Stromal cell of bone marrow (primary cell): ENCODE measurements around the gene IFNA4.
"Not testable (repeated sequence)": the region's sequence is repeated elsewhere in the genome, so short reads cannot be mapped to it uniquely, and the experiment has no call there.

Experiments
- DNase-seq: peaks from one replicate; pipeline ENCODE4 v3.0.0-alpha.2; 2012; ENCODE audit warnings: low read depth

IFNA4 gene

DNA sequence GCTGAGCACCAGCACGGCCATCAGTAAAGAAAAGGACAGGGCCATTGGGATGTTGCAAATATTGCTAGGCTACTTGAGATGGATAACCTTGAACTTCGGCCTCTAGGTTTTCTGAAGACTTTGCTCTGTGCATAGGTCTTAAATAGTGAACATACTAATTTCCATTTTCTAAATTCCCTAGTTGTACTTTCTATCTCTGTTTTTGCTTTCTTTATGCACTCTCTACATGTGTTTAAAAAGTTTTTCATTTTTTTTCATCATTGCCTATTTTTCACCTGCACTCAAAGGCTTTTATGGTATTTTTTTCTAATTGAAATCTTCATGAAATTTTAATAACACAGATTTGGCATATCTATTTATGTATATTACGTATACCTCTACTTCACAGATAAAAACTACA is at the start of gene IFNA4:
Gene IFNA4 (minus strand): TSS at position 101 of the 400 bp plus-strand sequence. CDS start 56 bp downstream, at position 45.
- DNase-seq = not testable (repeated sequence)

DNA sequence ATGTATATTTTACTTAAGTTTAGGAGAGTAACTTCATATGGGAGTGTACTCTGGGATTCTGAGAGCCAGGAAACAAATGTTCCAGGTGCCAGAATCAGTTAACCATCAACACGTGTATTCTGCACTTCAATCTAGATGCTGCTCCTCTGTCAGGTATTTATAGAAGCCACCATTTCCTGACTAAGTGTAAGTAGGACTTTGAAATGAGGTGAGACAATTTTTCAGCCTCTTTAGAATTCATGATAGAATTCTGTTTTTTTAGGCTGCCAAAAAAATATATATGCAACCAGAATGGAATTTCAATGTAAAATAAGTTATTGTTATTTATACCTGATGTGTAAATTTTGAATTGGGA is 49.0 kb upstream of the IFNA4 start:
- not testable (repeated sequence) for DNase-seq

DNA sequence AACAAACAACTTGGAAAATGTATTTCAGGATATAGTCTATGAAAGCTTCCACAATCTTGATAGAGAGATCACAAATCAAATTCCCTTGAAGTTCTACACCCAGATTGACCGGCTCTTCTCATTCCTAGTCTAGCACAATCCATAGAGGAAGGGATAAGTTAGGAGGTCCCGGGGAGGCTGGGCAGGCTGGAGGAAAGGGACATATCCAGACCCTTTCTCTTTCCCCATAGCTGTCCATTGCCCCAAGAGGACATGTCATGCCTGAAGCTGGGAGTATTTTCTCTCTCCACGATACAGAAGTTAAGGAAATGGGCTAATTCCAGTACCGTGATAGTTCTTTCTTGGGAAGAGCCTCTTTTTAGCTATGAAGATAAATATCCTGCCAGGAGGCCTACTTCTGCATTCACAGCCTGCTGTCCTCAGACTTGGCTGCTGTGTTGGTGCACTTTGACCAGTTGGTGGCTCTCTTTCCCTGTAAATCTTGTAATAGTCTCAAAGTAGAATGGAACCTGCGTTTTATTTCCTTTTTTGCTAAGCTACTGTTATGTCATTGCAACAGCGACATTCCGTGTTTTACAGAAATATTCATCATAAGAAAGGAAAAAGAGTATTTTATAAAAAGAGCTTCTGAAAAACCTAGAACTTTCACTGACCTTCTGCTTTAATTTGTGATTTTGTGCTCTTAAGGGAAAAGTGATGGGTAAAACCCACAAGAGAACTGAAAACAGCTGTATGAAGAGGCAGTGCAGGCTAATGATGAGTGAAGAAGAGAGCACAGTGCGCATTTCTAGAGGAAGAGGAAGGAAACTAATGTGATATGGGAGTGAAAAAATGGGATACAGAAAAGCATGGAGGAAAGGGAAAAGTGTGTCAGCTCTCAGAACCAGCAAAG is 48.3 kb upstream of the IFNA4 start:
- DNase-seq = peak; percentile 32

DNA sequence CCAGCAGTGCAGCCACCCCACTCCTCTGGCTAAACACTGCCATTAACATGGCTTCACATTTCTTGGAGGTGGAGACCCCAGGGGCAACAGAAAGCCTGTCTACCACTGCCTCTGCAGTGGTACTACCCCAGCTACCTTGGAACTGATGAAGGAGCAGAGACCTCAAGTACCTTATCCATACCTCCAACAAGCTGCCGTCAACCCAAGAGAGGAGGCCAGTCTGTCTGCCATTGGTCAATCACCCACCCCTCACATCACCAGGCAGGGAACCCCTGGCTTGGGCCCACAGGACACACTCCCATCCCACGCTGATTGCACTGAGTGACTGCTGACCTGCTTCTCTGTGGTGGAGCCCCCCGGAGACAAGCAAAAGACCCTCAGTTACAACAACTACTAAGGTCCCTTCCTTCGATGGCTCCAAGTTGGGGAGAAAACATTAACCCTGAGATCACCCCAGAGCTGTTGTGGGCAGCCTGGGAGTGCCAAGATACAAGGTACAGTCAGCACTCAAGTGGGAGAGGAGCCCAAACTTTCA is 46.8 kb upstream of the IFNA4 start:
- DNase-seq = no peak

DNA sequence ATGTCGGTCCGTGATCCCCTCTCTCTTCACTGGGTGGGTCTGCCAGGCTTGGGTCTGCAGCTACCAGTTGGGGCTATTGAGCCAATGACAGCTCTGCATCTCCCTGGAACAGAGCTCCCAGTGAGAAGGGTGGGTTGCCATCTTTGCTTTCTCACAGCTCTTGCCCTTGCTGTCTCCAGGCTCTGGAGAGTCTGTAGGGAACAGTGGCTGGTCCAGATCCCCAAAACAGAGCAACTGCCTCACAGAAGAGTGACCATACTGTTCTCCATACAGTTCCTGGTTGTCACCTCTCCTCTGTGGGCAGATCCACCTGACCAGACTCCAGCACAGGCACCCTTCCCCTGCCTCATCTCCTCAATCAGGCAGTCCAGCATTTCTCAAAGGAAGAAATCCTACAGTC is 45.9 kb upstream of the IFNA4 start:
- no peak for DNase-seq

DNA sequence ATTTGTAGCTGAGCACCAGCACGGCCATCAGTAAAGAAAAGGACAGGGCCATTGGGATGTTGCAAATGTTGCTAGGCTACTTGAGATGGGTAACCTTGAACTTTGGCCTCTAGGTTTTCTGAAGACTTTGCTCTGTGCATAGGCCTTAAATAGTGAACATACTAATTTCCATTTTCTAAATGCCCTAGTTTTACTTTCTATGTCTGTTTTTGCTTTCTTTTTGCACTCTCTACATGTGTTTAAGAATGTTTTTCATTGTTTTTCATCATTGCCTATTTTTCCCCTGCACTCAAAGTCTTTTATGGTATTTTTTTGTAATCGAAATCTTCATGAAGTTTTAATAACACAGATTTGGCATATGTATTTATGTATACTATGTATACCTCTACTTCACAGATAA is 40.7 kb upstream of the IFNA4 start, which contains the start of gene IFNA17:
Gene IFNA17 (minus strand): TSS at position 101 of the 400 bp plus-strand sequence. CDS start 49 bp downstream, at position 52.
- DNase-seq = no peak

DNA sequence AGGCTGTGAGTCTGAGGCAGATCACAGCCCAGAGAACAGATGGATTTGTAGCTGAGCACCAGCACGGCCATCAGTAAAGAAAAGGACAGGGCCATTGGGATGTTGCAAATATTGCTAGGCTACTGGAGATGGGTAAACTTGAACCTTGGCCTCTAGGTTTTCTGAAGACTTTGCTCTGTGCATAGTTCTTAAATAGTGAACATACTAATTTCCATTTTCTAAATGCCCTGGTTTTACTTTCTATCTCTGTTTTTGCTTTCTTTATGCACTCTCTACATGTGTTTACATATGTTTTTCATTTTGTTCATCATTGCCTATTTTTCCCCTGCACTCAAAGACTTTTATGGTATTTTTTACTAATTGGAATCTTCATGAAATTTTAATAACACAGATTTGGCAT is 29.8 kb upstream of the IFNA4 start, which contains the start of gene IFNA16:
Gene IFNA16 (minus strand): TSS at position 101 of the 400 bp plus-strand sequence. CDS start 6 bp downstream, at position 95.
- not testable (repeated sequence) for DNase-seq

DNA sequence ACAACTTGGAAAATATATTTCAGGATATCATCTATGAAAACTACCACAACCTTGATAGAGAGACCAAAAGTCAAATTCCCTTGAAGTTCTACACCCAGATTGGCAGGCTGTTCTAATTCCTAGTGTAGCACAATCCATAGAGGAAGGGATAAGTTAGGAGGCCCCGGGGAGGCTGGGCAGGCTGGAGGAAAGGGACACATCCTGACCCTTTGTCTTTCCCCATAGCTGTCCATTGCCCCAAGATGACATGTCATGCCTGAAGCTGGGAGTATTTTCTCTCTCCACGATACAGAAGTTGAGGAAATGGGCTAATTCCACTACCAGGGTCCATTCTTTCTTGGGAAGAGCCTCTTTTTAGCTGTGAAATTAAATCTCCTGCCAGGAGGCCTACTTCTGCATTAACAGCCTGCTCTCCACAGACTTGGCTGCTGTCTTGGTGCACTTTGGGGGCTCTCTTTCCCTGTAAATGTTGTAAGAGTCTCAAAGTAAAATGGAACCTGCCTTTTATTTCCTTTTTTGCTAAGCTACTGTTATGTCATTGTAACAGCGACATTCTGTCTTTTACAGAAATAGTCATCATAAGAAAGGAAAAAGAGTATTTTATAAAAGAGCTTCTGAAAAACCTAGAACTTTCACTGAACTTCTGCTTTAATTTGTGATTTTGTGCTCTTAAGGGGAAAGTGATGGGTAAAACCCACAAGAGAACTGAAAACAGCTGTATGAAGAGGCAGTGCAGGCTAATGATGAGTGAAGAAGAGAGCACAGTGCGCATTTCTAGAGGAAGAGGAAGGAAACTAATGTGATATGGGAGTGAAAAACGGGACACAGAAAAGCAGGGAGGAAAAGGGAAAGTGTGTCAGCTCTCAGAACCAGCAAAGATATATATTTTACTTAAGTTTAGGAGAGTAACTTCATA is 26.3 kb upstream of the IFNA4 start:
- peak; percentile 3 for DNase-seq

DNA sequence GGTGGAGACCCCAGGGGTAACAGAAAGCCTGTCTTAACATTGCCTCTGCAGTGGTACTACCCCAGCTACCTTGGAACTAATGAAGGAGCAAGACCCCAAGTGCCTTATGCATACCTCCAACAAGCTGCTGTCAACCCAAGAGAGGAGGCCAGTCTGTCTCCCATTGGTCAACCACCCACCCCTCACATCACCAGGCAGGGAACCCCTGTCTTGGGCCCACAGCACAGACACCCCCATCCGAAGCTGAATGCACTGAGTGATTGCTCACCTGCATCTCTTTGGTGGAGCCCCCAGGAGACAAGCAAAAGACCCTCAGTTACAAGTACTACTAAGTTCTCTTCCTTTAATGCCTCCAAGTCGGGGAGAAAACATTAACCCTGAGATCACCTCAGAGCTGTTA is 24.8 kb upstream of the IFNA4 start:
- not testable (repeated sequence) for DNase-seq

DNA sequence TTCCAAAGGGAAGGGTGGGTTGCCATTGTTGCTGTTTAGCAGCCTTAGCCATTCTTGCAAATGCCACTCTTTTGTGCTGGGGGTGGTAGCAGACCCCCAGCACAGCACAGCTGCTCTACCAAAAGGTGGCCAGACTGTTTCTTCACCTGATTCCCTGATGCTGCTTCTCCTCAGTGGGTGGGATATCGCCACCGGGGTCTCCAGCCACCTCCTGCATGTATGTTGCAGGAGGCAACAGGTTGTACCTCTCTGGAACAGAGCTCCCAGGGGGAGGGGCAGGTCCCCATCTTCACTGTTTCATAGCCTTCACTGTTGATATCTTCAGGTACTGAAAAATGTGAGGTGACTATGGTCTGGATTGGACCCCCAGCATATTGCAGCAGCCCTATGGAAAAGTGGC is 23.4 kb upstream of the IFNA4 start:
- not testable (repeated sequence) for DNase-seq

DNA sequence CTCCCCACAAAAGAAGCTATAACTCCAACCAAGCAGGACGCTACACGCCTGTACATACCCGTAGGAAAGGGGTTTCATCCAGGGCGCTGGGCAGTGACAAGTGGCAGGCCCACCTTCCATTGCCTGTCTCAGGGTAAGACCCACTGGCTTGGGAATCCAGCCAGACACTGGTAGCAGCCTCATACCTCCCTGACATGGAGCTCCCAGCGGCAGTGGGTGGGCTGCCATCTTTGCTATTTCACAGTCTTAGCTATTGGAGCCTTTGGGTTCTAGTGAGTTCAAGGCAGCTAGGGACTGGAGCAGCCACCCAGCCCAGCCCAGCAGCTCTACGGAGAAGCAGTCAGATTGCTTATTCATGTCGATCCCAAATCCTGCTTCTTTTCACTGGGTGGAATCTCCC is 22.9 kb upstream of the IFNA4 start:
- no peak for DNase-seq

DNA sequence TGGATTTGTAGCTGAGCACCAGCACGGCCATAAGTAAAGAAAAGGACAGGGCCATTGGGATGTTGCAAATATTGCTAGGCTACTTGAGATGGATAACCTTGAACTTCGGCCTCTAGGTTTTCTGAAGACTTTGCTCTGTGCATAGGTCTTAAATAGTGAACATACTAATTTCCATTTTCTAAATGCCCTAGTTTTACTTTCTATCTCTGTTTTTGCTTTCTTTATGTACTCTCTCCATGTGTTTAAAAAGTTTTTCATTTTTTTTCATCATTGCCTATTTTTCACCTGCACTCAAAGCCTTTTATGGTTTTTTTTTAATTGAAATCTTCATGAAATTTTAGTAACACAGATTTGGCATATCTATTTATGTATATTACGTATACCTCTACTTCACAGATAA is 19.7 kb upstream of the IFNA4 start, which contains the start of gene IFNA10:
Gene IFNA10 (minus strand): TSS at position 101 of the 400 bp plus-strand sequence. CDS start 46 bp downstream, at position 55.
- DNase-seq = not testable (repeated sequence)

DNA sequence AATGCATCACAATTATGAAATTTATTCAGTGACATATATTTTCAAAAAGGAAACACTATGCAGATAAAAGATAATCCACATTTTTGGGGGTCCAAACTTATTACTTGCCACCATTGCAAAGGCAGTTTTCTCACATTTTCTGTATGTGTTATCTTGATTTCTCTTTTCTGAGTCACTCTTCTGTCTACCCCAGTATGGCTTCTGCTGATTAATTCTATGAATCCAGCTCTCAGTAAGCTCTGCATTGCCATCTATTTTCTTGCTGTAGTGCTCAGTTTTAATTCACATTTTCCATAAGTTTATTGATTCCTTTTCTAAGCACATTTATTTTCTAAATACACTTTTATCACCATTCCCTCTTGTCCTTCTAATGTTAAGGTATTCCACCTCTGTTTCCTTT is 17.8 kb upstream of the IFNA4 start:
- DNase-seq = no peak

DNA sequence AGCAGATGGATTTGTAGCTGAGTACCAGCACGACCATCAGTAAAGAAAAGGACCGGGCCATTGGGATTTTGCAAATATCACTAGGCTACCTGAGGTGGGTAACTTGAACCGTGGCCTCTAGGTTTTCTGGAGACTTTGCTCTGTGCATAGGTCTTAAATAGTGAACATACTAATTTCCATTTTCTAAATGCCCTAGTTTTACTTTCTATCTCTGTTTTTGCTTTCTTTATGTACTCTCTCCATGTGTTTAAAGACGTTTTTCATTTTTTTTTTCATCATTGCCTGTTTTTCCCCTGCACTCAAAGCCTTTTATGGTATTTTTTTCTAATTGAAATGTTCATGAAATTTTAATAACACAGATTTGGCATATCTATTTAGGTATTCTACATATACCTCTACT is 14.7 kb upstream of the IFNA4 start, which contains the start of gene IFNA7:
Gene IFNA7 (minus strand): TSS at position 101 of the 400 bp plus-strand sequence. CDS start 40 bp downstream, at position 61.
- not testable (repeated sequence) for DNase-seq

DNA sequence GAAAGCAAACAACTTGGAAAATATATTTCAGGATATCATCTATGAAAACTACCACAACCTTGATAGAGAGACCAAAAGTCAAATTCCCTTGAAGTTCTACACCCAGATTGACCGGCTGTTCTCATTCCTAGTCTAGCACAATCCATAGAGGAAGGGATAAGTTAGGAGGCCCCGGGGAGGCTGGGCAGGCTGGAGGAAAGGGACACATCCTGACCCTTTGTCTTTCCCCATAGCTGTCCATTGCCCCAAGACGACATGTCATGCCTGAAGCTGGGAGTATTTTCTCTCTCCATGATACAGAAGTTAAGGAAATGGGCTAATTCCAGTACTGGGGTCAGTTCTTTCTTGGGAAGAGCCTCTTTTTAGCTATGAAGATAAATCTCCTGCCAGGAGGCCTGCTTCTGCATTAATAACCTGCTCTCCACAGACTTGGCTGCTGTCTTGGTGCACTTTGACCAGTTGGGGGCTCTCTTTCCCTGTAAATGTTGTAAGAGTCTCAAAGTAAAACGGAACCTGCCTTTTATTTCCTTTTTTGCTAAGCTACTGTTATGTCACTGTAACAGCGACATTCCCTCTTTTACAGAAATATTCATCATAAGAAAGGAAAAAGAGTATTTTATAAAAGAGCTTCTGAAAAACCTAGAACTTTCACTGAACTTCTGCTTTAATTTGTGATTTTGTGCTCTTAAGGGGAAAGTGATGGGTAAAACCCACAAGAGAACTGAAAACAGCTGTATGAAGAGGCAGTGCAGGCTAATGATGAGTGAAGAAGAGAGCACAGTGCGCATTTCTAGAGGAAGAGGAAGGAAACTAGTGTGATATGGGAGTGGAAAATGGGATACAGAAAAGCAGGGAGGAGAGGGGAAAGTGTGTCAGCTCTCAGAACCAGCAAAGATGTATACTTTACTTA is 7.7 kb upstream of the IFNA4 start:
- peak; percentile 6 for DNase-seq

DNA sequence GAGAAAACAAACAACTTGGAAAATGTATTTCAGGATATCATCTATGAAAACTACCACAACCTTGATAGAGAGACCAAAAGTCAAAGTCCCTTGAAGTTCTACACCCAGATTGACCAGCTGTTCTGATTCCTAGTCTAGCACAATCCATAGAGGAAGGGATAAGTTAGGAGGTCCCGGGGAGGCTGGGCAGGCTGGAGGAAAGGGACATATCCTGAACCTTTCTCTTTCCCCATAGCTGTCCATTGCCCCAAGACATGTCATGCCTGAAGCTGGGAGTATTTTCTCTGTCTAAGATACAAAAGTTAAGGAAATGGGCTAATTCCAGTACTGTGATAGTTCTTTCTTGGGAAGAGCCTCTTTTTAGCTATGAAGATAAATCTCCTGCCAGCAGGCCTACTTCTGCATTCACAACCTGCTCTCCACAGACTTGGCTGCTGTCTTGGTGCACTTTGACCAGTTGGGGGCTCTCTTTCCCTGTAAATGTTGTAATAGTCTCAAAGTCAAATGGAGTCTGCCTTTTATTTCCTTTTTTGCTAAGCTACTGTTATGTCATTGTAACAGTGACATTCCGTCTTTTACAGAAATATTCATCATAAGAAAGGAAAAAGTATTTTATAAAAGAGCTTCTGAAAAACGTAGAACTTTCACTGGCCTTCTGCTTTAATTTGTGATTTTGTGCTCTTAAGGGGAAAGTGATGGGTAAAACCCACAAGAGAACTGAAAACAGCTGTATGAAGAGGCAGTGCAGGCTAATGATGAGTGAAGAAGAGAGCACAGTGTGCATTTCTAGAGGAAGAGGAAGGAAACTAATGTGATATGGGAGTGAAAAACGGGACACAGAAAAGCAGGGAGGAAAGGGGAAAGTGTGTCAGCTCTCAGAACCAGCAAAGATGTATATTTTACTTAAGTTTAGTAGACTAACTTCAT is 4.3 kb downstream of the IFNA4 start:
- peak; percentile 3 for DNase-seq

DNA sequence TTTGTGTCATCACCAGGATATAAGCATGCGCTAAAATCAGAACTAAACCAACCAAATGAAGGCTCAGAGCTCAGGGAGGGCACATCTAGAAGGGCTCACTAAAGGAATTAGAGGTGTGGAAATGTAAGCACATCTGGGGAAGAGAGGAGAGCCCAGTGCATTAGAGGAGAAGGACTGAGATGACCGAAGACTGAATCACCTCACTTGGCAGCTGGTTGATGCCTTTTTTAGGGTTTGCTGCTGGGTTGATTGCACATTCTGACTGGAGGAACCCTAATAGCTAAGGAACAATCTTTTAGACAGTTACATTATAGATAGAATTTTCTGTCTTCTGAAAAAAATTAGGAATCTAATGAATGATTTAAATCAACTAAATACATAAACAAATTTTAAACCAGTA is 12.7 kb downstream of the IFNA4 start:
- no peak for DNase-seq

DNA sequence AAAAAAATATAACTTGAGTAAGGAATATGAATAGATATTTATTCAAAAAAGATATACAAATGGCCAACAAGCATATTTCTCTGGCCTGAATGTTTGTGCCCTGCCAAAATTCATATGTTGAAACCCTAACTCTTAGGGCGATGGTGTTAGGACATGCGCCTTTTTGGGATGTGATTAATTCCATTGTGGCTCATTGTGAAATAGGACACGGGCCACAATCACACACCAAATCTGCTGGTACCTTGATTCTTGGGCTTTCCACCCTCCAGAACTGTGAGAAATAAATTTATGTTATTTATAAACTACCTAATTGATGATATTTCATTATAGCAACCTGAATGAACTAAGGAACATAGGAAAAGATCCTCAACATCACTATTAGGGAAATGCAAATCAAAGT is 15.2 kb downstream of the IFNA4 start:
- no peak for DNase-seq

DNA sequence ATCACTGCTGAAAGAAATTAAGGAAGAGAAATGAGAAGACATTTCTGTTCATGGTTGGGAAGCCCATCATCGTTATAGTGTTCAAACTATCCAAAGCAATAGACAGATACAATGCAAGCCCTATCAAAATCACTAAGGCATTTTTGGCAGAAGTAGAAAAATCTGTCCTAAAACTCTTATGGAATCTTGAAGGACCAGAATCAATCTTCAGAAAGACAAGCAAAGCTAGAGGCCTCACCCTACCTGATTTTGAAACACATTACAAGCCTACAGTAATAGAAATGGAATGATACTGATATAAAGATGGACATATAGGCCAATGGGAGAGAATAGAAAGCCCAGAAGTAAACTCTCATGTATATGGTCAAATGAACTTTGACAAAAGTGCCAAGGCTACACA is 16.0 kb downstream of the IFNA4 start:
- DNase-seq = no peak

DNA sequence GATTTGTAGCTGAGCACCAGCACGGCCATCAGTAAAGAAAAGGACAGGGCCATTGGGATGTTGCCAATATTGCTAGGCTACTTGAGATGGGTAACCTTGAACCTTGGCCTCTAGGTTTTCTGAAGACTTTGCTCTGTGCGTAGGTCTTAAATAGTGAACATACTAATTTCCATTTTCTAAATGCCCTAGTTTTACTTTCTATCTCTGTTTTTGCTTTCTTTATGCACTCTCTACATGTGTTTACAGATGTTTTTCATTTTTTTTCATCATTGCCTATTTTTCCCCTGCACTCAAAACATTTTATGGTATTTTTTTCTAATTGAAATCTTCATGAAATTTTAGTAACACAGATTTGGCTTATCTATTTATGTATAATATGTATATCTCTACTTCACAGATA is 20.8 kb downstream of the IFNA4 start, which contains the start of gene IFNA21:
Gene IFNA21 (minus strand): TSS at position 101 of the 400 bp plus-strand sequence. CDS start 48 bp downstream, at position 53.
- DNase-seq = not testable (repeated sequence)
